ENCODE data around the gene CROCC. TPM values are rescaled to one million over a fixed set of nuclear protein-coding genes. Genes with fewer than 3 reads are reported as not detected.
"Not testable (repeated sequence)": the region's sequence is repeated elsewhere in the genome, so short reads cannot be mapped to it uniquely, and the experiment has no call there.

The CROCC gene
- total RNA-seq, 3 donors from 2014 or later: 12.2 to 32.5 (median 16.8) TPM

GRCh38 chr1:16886860-16887605, 34.7 kb upstream of the CROCC start:
- intact Hi-C loops (cut with DNase I, micrococcal nuclease): no loop called here
- Histone ChIP-seq H3K4me1 (ENCODE audit: low read depth) (peaks cover 3% of the 10 kb centered on the region), H3K9me3 (no peaks in the 10 kb centered on the region), H3K4me3 (no peak overlapping the region), H3K36me3 (ENCODE audit: low read depth) (no peaks in the 10 kb centered on the region)
- ATAC-seq: no peak
- TF ChIP-seq CTCF (IDR thresholded peaks at IDR 0.05): no peak
- DNase-seq: no peak

- peak overlapping the region; percentile 39 for H3K4me3 ChIP-seq
- H3K9me3 ChIP-seq: no peaks in the 10 kb centered on the region
- no peaks in the 10 kb centered on the region for H3K36me3 ChIP-seq (ENCODE audit: low read depth)
- ATAC-seq: peak; percentile 91
- intact Hi-C loops (cut with DNase I, micrococcal nuclease): no loop called here
- peaks cover 3% of the 10 kb centered on the region for H3K4me1 ChIP-seq (ENCODE audit: low read depth)
- no peak for TF ChIP-seq CTCF (IDR thresholded peaks at IDR 0.05)
- DNase-seq: peak; percentile 81 to 89 (median 82)
Measured at GRCh38 chr1:16888860-16889816, 32.6 kb upstream of the CROCC start.

- H3K9me3 ChIP-seq; H3K36me3 ChIP-seq (ENCODE audit: low read depth); ATAC-seq; H3K4me3 ChIP-seq; DNase-seq; H3K4me1 ChIP-seq (ENCODE audit: low read depth); intact Hi-C loops (cut with DNase I, micrococcal nuclease): not testable (repeated sequence)
Measured at GRCh38 chr1:16890539-16891021, 31.2 kb upstream of the CROCC start.

GRCh38 chr1:16891057-16891456, 30.7 kb upstream of the CROCC start:
- H3K4me3 ChIP-seq; H3K9me3 ChIP-seq; ATAC-seq; intact Hi-C loops (cut with DNase I, micrococcal nuclease); H3K4me1 ChIP-seq (ENCODE audit: low read depth); DNase-seq; H3K36me3 ChIP-seq (ENCODE audit: low read depth): not testable (repeated sequence)

GRCh38 chr1:16892978-16893525, 28.7 kb upstream of the CROCC start:
- H3K4me3 ChIP-seq; H3K36me3 ChIP-seq (ENCODE audit: low read depth); DNase-seq; intact Hi-C loops (cut with DNase I, micrococcal nuclease); ATAC-seq; H3K4me1 ChIP-seq (ENCODE audit: low read depth); H3K9me3 ChIP-seq: not testable (repeated sequence)

- ATAC-seq; DNase-seq; H3K4me3 ChIP-seq; intact Hi-C loops (cut with DNase I, micrococcal nuclease); H3K36me3 ChIP-seq (ENCODE audit: low read depth); H3K4me1 ChIP-seq (ENCODE audit: low read depth); H3K9me3 ChIP-seq: not testable (repeated sequence)
Measured at GRCh38 chr1:16893796-16894195, 27.9 kb upstream of the CROCC start.

- ATAC-seq; H3K36me3 ChIP-seq (ENCODE audit: low read depth); H3K9me3 ChIP-seq; DNase-seq; H3K4me1 ChIP-seq (ENCODE audit: low read depth); intact Hi-C loops (cut with DNase I, micrococcal nuclease); H3K4me3 ChIP-seq: not testable (repeated sequence)
Measured at GRCh38 chr1:16894338-16894737, 27.4 kb upstream of the CROCC start.

- H3K36me3 ChIP-seq (ENCODE audit: low read depth); H3K4me3 ChIP-seq; H3K4me1 ChIP-seq (ENCODE audit: low read depth); DNase-seq; intact Hi-C loops (cut with DNase I, micrococcal nuclease); ATAC-seq; H3K9me3 ChIP-seq: not testable (repeated sequence)
Measured at GRCh38 chr1:16895233-16895597, 26.5 kb upstream of the CROCC start.

GRCh38 chr1:16895598-16896315, 26.0 kb upstream of the CROCC start, which contains the start of gene RNU1-2:
Gene RNU1-2 (plus strand): TSS chr1:16895980.
- DNase-seq (peak; percentile 69 to 92 (median 81)), ATAC-seq (peak; percentile 100)
- H3K9me3 ChIP-seq; H3K36me3 ChIP-seq (ENCODE audit: low read depth); H3K4me1 ChIP-seq (ENCODE audit: low read depth); intact Hi-C loops (cut with DNase I, micrococcal nuclease); H3K4me3 ChIP-seq: not testable (repeated sequence)

GRCh38 chr1:16896316-16897055, 25.2 kb upstream of the CROCC start:
- ATAC-seq; H3K4me3 ChIP-seq; intact Hi-C loops (cut with DNase I, micrococcal nuclease); H3K9me3 ChIP-seq; H3K36me3 ChIP-seq (ENCODE audit: low read depth); H3K4me1 ChIP-seq (ENCODE audit: low read depth): not testable (repeated sequence)
- DNase-seq: peak; percentile 48 to 70 (median 70)

GRCh38 chr1:16897653-16898052, 24.1 kb upstream of the CROCC start:
- H3K9me3 ChIP-seq; H3K4me3 ChIP-seq; DNase-seq; intact Hi-C loops (cut with DNase I, micrococcal nuclease); ATAC-seq; H3K4me1 ChIP-seq (ENCODE audit: low read depth); H3K36me3 ChIP-seq (ENCODE audit: low read depth): not testable (repeated sequence)

Data from mucosa of descending colon (tissue), 3 donors.